CD4-positive, alpha-beta T cell (primary cell): ENCODE data around the gene IL31. TPM values are rescaled to one million over a fixed set of nuclear protein-coding genes. Genes with fewer than 3 reads are reported as not detected.

Experiments used
- ATAC-seq: fragments of 200-7000 bp; cut with Tn5 transposase; one replicate; pipeline ENCODE4 v1.10.0; 2022; ENCODE audit warnings: mild to moderate bottlenecking; ENCODE audit not compliant: poor library complexity
- CTCF ChIA-PET: fragments of 350-600 bp; sonication (Branson Sonifier 250); formaldehyde crosslinking; loops from one replicate; lab custom pipeline; 2021; ENCODE audit warnings: antibody characterized with exemption, inconsistent platforms; lab: Charles Lee
- POLR2A ChIA-PET: fragments of 350-600 bp; sonication (Branson Sonifier 250); formaldehyde crosslinking; loops from one replicate; lab custom pipeline; 2021; ENCODE audit warnings: antibody characterized with exemption, inconsistent platforms; lab: Charles Lee
- DNase-seq, 14 experiments: peaks; one replicate each; pipeline ENCODE4 v3.0.0-alpha.2; 2013 to 2020; ENCODE audit warnings: mixed read lengths in 2 of 14
- H3K27ac ChIP-seq, 2 donors: one replicate each; pipeline versions ENCODE4 v1.5.1 to v1.7.0; 2013; ENCODE audit warnings: low read length in 2 of 2, low read depth in 1 of 2, mild to moderate bottlenecking in 1 of 2
- H3K27me3 ChIP-seq, 2 experiments: 1 replicate in 1 of 2; 2 replicates in 1 of 2; pipeline versions ENCODE4 v1.6.1 to v1.7.0; 2013; ENCODE audit warnings: low read length in 2 of 2, control low read depth in 1 of 2, mild to moderate bottlenecking in 1 of 2, moderate library complexity in 1 of 2; ENCODE audit not compliant: insufficient read depth in 2 of 2, control insufficient read depth in 1 of 2
- H3K36me3 ChIP-seq: one replicate; pipeline ENCODE4 v1.6.1; 2013; ENCODE audit warnings: low read length, control low read depth; ENCODE audit not compliant: insufficient read depth
- H3K4me1 ChIP-seq: one replicate; pipeline ENCODE4 v1.6.1; 2013; ENCODE audit warnings: low read length, control low read depth; ENCODE audit not compliant: insufficient read depth
- H3K4me3 ChIP-seq: one replicate; pipeline ENCODE4 v1.5.1; 2013; ENCODE audit warnings: mild to moderate bottlenecking, low read length, moderate library complexity
- H3K9me3 ChIP-seq, 2 experiments: 1 replicate in 1 of 2; 2 replicates in 1 of 2; pipeline versions ENCODE4 v1.6.1 to v1.7.0; 2013; ENCODE audit warnings: low read length in 2 of 2, mild to moderate bottlenecking in 2 of 2, control low read depth in 1 of 2, moderate library complexity in 1 of 2; ENCODE audit not compliant: control insufficient read depth in 1 of 2, insufficient read depth in 1 of 2
- H3K27ac Mint-ChIP-seq: one replicate; pipeline ENCODE4 v1.8.0; 2020; ENCODE audit warnings: mixed read lengths
- H3K27me3 Mint-ChIP-seq: one replicate; pipeline ENCODE4 v1.8.0; 2021; ENCODE audit warnings: mixed read lengths
- H3K36me3 Mint-ChIP-seq: one replicate; pipeline ENCODE4 v1.8.0; 2021; ENCODE audit warnings: low read depth, mixed read lengths
- H3K4me1 Mint-ChIP-seq: one replicate; pipeline ENCODE4 v1.8.0; 2021; ENCODE audit warnings: low read depth, mixed read lengths
- H3K4me3 Mint-ChIP-seq: one replicate; pipeline ENCODE4 v1.8.0; 2020; ENCODE audit warnings: mild to moderate bottlenecking, mixed read lengths
- H3K9me3 Mint-ChIP-seq: one replicate; pipeline ENCODE4 v1.8.0; 2020; ENCODE audit warnings: mixed read lengths
- CTCF ChIP-seq: fragments of 200-600 bp; IDR thresholded peaks from one replicate; pipeline ENCODE4 v1.8.0; 2022; ENCODE audit warnings: antibody characterized with exemption, mild to moderate bottlenecking
- intact Hi-C, 2 experiments: fragments of 100-400 bp; cut with DNase I in 1 of 2; cut with micrococcal nuclease in 1 of 2; formaldehyde crosslinking; loops; one replicate each; pipeline versions ENCODE4 v1.15.1 to v1.9.0; 2023 to 2025; cut with DNase I, micrococcal nuclease
- total RNA-seq, 174 experiments: library from RNA in 2 of 174; stranded (reverse) in 2 of 174; gene quantifications; one replicate each; pipeline ENCODE4 v1.2.3 and lab custom pipeline; 2021 to 2026

The IL31 gene
- total RNA-seq, 2 experiments from 2014 or later, result not detected

- H3K4me3 Mint-ChIP-seq, result peak overlapping the region; percentile 80
- POLR2A ChIA-PET, result interaction anchor here (2.9 kb wide), 1 partner anchor 20 kb away, joined by 15 read pairs; the partner anchor contains the start of gene DIABLO
- no peak for TF ChIP-seq CTCF
- Histone ChIP-seq H3K27ac (no peak overlapping the region), H3K36me3 (peaks cover 31% of the 10 kb centered on the region), H3K4me1 (peaks cover 14% of the 10 kb centered on the region), H3K27me3 (peaks cover 2 to 4% of the 10 kb centered on the region in 2 experiments), H3K9me3 (no peaks in the 10 kb centered on the region), H3K4me3 (no peak overlapping the region)
- CTCF ChIA-PET, result no interaction called here
- intact Hi-C loops, result no loop called here
- H3K4me1 Mint-ChIP-seq, result peaks cover 12% of the 10 kb centered on the region
- H3K9me3 Mint-ChIP-seq, result no peaks in the 10 kb centered on the region
- peaks cover 28% of the 10 kb centered on the region for H3K36me3 Mint-ChIP-seq
- peak overlapping the region; percentile 42 for H3K27ac Mint-ChIP-seq
- H3K27me3 Mint-ChIP-seq, result no peaks in the 10 kb centered on the region
- ATAC-seq, result no peak
- no peak for DNase-seq
Observed at GRCh38 chr12:122206111-122206881, 32.3 kb upstream of the IL31 start.

GRCh38 chr12:122205053-122205925 is 31.3 kb upstream of the IL31 start:
- ATAC-seq (no peak), DNase-seq (no peak)
- Histone ChIP-seq H3K4me1 (peaks cover 14% of the 10 kb centered on the region), H3K9me3 (no peaks in the 10 kb centered on the region), H3K4me3 (no peak overlapping the region), H3K27ac (no peak overlapping the region), H3K36me3 (peaks cover 27% of the 10 kb centered on the region), H3K27me3 (peaks cover 7 to 12% of the 10 kb centered on the region in 2 experiments)
- POLR2A ChIA-PET, result interaction anchor here (0.5 to 2.9 kb wide), 3 partner anchors 21 to 62 kb away, joined by 3 to 15 read pairs (median 4); partner anchors contain the start of gene DIABLO
- CTCF ChIA-PET, result interaction anchor here (1.1 to 1.6 kb wide), 3 partner anchors 11 to 61 kb away, joined by 3 to 5 read pairs (median 3); no protein-coding TSS in a partner anchor
- H3K4me1 Mint-ChIP-seq, result peaks cover 12% of the 10 kb centered on the region
- H3K27ac Mint-ChIP-seq, result peak overlapping the region; percentile 9
- peaks cover 24% of the 10 kb centered on the region for H3K36me3 Mint-ChIP-seq
- peak overlapping the region; percentile 83 for H3K4me3 Mint-ChIP-seq
- no peak for TF ChIP-seq CTCF
- H3K9me3 Mint-ChIP-seq, result no peaks in the 10 kb centered on the region
- intact Hi-C loops, result loop anchor here in 1 of 2 experiments (2.0 kb wide), 1 partner anchor 20 kb away; no protein-coding TSS in a partner anchor
- no peaks in the 10 kb centered on the region for H3K27me3 Mint-ChIP-seq
